K562 (cell line): ENCODE results near the gene CCNY. TPM values are rescaled to one million over a fixed set of nuclear protein-coding genes. Genes with fewer than 3 reads are reported as not detected.

ENCODE experiments used
- BCOR ChIP-seq: fragments of 450-650 bp; IDR thresholded peaks from 2 replicates; pipeline ENCODE4 v1.6.1; 2016
- CBX8 ChIP-seq: fragments of 200-600 bp; sonication (generic); IDR thresholded peaks from 2 replicates; pipeline ENCODE4 v1.6.1; 2012; ENCODE audit warnings: borderline replicate concordance, mixed run types, low read depth, mild to moderate bottlenecking, moderate library complexity, mixed read lengths, low read length, control low read depth, inconsistent platforms; ENCODE audit not compliant: poor library complexity, severe bottlenecking; ENCODE audit errors: extremely low read depth
- FOXA3 ChIP-seq, 2 experiments: fragments of 450-650 bp in 1 of 2; sonication (generic) in 1 of 2; formaldehyde crosslinking; IDR thresholded peaks in 1 of 2; conservative IDR thresholded peaks in 1 of 2; 2 replicates each; pipeline versions ENCODE4 v1.4.0 to v1.8.0; 2020 to 2022; ENCODE audit warnings: mild to moderate bottlenecking in 2 of 2, missing genetic modification reagents in 1 of 2
- GATAD2A ChIP-seq: fragments of 450-650 bp; IDR thresholded peaks from 2 replicates; pipeline ENCODE4 v1.6.1; 2017
- HEY1 ChIP-seq: fragments of 250-450 bp; sonication (Bioruptor Pico); IDR thresholded peaks from 2 replicates; pipeline ENCODE4 v1.5.0; 2020; ENCODE audit warnings: mild to moderate bottlenecking, moderate library complexity, borderline replicate concordance
- NR1H2 ChIP-seq: sonication (generic); formaldehyde crosslinking; IDR thresholded peaks from 2 replicates; pipeline ENCODE4 v1.4.0; 2020; ENCODE audit warnings: mild to moderate bottlenecking, missing genetic modification reagents
- ZNF165 ChIP-seq: fragments of 250-450 bp; sonication (Bioruptor Pico); IDR thresholded peaks from 2 replicates; pipeline ENCODE4 v1.4.0; 2020; ENCODE audit warnings: borderline replicate concordance
- ZNF561 ChIP-seq: fragments of 450-650 bp; formaldehyde crosslinking; conservative IDR thresholded peaks from 2 replicates; pipeline ENCODE4 v1.4.0; 2020; ENCODE audit warnings: mild to moderate bottlenecking, moderate library complexity
- ZNF778 ChIP-seq: fragments of 450-650 bp; formaldehyde crosslinking; IDR thresholded peaks from 2 replicates; pipeline ENCODE4 v1.4.0; 2020; ENCODE audit warnings: mild to moderate bottlenecking, moderate library complexity
- polyA plus RNA-seq, 8 experiments: library from polyadenylated mRNA; depleted of rRNA in 4 of 8; stranded (reverse) in 5 of 8; unstranded in 3 of 8; fragments of >200 nt; fragmentation: Nextera tagmentation in 2 of 8; fragmentation: Illumina TruSeq in 1 of 8; extraction: Ambion mirVana in 2 of 8; extraction: Trizol in 1 of 8; gene quantifications; 2 replicates each; pipeline versions ENCODE4 v1.2.1 to v1.2.3, GENCODE V29; 2011 to 2014; ENCODE audit warnings: inconsistent platforms in 1 of 8, missing spikeins in 1 of 8
- total RNA-seq, 7 experiments: library from RNA; depleted of rRNA in 6 of 7; stranded (reverse); fragments of >200 nt in 6 of 7; fragmentation: Illumina TruSeq in 2 of 7; extraction: Trizol in 2 of 7; gene quantifications; 2 replicates each; pipeline versions ENCODE4 v1.2.1 to v1.2.3, GENCODE V29; 2011 to 2021; ENCODE audit warnings: low replicate concordance in 1 of 7
- TF ChIP-seq, protein P1 (sequence below): sonication (generic); formaldehyde crosslinking; IDR thresholded peaks from 2 replicates; pipeline ENCODE4 v1.8.1; 2022; ENCODE audit warnings: missing genetic modification reagents
- TF ChIP-seq, protein P2 (sequence below), 2 experiments: fragments of 450-650 bp in 1 of 2; sonication (generic) in 1 of 2; formaldehyde crosslinking in 1 of 2; IDR thresholded peaks; 2 replicates each; pipeline versions ENCODE4 v1.7.1 to v1.9.0; 2016 to 2022; ENCODE audit warnings: inconsistent platforms in 1 of 2, mild to moderate bottlenecking in 1 of 2, missing genetic modification reagents in 1 of 2
- TF ChIP-seq, protein P3 (sequence below): fragments of 250-450 bp; sonication (Bioruptor Pico); IDR thresholded peaks from 2 replicates; pipeline ENCODE4 v1.6.1; 2021; ENCODE audit warnings: mild to moderate bottlenecking
- TF ChIP-seq, protein P4 (sequence below): IDR thresholded peaks from 2 replicates; pipeline ENCODE4 v1.6.1; 2014; ENCODE audit warnings: antibody characterized with exemption

The CCNY gene
- total and polyA plus RNA-seq, 9 of the 15 experiments (the other 6 are each of a cell fraction or from before 2014, with no cell fraction given): 8.4 to 109 (median 38.6) TPM

DNA sequence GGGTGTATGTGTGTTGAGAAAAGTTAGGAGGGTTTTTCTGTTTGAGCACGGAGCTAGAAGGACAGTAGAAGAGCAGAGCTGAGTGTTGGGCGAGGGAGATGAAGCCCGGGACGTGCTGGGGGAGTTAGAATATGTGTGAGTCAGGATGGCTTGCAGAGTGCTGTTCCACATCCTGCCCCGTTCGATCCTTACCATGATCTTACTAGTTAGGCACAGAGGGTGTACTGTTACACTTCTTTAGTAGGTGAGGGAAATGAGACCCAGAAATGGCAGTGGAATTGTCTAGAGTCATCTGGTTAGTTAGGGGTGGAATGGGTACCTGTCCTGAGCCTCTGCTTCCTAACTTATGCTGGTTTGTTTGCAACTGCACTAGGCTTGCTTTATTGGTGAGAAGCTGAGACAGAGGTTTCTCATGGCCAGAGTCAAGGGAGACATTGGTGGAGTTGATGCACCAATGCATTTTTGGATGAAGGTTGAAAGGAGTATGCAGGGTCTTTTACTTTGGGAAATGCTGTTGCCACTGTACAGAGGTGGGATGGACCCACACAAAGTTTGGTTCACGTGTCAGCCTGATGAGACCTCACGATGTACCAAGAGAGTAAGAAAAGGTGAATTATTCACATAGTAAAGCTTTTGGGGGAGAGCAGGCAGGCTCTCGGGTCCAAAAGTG, 42.4 kb downstream of the CCNY start (continued):
- TF ChIP-seq, protein P1, sequence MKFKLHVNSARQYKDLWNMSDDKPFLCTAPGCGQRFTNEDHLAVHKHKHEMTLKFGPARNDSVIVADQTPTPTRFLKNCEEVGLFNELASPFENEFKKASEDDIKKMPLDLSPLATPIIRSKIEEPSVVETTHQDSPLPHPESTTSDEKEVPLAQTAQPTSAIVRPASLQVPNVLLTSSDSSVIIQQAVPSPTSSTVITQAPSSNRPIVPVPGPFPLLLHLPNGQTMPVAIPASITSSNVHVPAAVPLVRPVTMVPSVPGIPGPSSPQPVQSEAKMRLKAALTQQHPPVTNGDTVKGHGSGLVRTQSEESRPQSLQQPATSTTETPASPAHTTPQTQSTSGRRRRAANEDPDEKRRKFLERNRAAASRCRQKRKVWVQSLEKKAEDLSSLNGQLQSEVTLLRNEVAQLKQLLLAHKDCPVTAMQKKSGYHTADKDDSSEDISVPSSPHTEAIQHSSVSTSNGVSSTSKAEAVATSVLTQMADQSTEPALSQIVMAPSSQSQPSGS (CRISPR knock-in tag): no peak
- TF ChIP-seq, protein P2, sequence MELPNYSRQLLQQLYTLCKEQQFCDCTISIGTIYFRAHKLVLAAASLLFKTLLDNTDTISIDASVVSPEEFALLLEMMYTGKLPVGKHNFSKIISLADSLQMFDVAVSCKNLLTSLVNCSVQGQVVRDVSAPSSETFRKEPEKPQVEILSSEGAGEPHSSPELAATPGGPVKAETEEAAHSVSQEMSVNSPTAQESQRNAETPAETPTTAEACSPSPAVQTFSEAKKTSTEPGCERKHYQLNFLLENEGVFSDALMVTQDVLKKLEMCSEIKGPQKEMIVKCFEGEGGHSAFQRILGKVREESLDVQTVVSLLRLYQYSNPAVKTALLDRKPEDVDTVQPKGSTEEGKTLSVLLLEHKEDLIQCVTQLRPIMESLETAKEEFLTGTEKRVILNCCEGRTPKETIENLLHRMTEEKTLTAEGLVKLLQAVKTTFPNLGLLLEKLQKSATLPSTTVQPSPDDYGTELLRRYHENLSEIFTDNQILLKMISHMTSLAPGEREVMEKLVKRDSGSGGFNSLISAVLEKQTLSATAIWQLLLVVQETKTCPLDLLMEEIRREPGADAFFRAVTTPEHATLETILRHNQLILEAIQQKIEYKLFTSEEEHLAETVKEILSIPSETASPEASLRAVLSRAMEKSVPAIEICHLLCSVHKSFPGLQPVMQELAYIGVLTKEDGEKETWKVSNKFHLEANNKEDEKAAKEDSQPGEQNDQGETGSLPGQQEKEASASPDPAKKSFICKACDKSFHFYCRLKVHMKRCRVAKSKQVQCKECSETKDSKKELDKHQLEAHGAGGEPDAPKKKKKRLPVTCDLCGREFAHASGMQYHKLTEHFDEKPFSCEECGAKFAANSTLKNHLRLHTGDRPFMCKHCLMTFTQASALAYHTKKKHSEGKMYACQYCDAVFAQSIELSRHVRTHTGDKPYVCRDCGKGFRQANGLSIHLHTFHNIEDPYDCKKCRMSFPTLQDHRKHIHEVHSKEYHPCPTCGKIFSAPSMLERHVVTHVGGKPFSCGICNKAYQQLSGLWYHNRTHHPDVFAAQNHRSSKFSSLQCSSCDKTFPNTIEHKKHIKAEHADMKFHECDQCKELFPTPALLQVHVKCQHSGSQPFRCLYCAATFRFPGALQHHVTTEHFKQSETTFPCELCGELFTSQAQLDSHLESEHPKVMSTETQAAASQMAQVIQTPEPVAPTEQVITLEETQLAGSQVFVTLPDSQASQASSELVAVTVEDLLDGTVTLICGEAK (IDR thresholded peaks at IDR 0.05): no peak
- TF ChIP-seq, protein P2 (CRISPR knock-in tag; IDR thresholded peaks at IDR 0.05): no peak
- no peak for TF ChIP-seq FOXA3 (CRISPR knock-in tag; conservative IDR thresholded peaks at IDR 0.05 in 1 of 2, IDR thresholded peaks at IDR 0.05 in 1 of 2)
- TF ChIP-seq ZNF561 (CRISPR knock-in tag): no peak
- TF ChIP-seq, protein P3, sequence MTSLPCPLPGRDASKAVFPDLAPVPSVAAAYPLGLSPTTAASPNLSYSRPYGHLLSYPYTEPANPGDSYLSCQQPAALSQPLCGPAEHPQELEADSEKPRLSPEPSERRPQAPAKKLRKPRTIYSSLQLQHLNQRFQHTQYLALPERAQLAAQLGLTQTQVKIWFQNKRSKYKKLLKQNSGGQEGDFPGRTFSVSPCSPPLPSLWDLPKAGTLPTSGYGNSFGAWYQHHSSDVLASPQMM (CRISPR knock-in tag): no peak
- no peak for TF ChIP-seq ZNF778 (CRISPR knock-in tag)
- TF ChIP-seq, protein P4, sequence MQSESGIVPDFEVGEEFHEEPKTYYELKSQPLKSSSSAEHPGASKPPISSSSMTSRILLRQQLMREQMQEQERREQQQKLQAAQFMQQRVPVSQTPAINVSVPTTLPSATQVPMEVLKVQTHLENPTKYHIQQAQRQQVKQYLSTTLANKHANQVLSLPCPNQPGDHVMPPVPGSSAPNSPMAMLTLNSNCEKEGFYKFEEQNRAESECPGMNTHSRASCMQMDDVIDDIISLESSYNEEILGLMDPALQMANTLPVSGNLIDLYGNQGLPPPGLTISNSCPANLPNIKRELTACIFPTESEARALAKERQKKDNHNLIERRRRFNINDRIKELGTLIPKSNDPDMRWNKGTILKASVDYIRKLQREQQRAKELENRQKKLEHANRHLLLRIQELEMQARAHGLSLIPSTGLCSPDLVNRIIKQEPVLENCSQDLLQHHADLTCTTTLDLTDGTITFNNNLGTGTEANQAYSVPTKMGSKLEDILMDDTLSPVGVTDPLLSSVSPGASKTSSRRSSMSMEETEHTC: no peak
- no peak for TF ChIP-seq NR1H2
- TF ChIP-seq BCOR: no peak
- TF ChIP-seq ZNF165 (CRISPR knock-in tag): no peak
- no peak for TF ChIP-seq HEY1
- no peak for TF ChIP-seq CBX8
- TF ChIP-seq GATAD2A: no peak
